ENCODE results near the gene MOCS3.

DNA sequence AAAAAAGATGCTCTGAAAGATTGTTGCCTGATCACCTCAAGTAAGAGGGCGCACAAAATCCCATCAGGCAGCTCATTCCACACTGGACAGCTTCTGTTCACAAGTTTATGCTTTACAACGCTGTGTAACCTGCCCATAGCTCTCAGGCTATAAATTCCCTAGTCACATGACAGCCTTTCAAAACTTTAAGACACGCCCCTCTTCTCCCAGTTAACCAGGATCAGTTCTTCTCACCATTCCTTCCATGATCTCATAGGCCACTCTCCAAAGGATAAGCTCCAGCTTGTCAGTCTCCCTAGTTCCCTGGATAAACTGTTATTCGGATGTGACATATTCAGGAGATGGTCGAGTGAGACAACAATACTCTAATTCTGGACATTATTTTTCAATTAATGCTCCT lies 42.4 kb upstream of the MOCS3 start:
- TF ChIP-seq, protein P1, sequence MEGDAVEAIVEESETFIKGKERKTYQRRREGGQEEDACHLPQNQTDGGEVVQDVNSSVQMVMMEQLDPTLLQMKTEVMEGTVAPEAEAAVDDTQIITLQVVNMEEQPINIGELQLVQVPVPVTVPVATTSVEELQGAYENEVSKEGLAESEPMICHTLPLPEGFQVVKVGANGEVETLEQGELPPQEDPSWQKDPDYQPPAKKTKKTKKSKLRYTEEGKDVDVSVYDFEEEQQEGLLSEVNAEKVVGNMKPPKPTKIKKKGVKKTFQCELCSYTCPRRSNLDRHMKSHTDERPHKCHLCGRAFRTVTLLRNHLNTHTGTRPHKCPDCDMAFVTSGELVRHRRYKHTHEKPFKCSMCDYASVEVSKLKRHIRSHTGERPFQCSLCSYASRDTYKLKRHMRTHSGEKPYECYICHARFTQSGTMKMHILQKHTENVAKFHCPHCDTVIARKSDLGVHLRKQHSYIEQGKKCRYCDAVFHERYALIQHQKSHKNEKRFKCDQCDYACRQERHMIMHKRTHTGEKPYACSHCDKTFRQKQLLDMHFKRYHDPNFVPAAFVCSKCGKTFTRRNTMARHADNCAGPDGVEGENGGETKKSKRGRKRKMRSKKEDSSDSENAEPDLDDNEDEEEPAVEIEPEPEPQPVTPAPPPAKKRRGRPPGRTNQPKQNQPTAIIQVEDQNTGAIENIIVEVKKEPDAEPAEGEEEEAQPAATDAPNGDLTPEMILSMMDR (IDR thresholded peaks at IDR 0.05; ENCODE audit: poor library complexity): no peak
- TF ChIP-seq EZH2 (IDR thresholded peaks at IDR 0.05; ENCODE audit: borderline replicate concordance) (no peak), EZH2phosphoT487 (IDR thresholded peaks at IDR 0.05; ENCODE audit: low read depth, severe bottlenecking, unreplicated experiment) (no peak)
